Brain microvascular endothelial cell (primary cell): ENCODE results near the gene CD47.

Source experiments
- DNase-seq: peaks from one replicate; pipeline ENCODE4 v3.0.0-alpha.2; 2020
- H3K27ac ChIP-seq: fragments of 250-450 bp; sonication (Bioruptor Pico); 2 replicates; pipeline ENCODE4 v1.5.1; 2020; ENCODE audit warnings: mild to moderate bottlenecking, moderate library complexity
- H3K27me3 ChIP-seq: fragments of 250-450 bp; sonication (Bioruptor Pico); replicated peaks from 2 replicates; pipeline ENCODE4 v1.5.1; 2020; ENCODE audit warnings: mild to moderate bottlenecking
- H3K36me3 ChIP-seq: fragments of 250-450 bp; sonication (Bioruptor Pico); replicated peaks from 2 replicates; pipeline ENCODE4 v1.5.1; 2020; ENCODE audit warnings: mild to moderate bottlenecking
- H3K4me3 ChIP-seq: 2 replicates; pipeline ENCODE4 v1.5.1; 2011; ENCODE audit warnings: low read depth, mild to moderate bottlenecking, control low read depth, low read length, moderate library complexity
- CTCF ChIP-seq: IDR thresholded peaks from 2 replicates; pipeline ENCODE4 v1.5.1; 2011; ENCODE audit warnings: low read depth, mild to moderate bottlenecking, moderate library complexity, low read length, control low read depth, inconsistent platforms; ENCODE audit errors: missing control alignments
- in situ Hi-C: cut with HindIII; loops from 2 replicates; pipeline ENCODE4 v1.10.0; 2017; ENCODE audit warnings: low sequenced_read_pairs, low pct_ligation_motif_present

Gene CD47

GRCh38 chr3:108088146-108088545 is 2.7 kb downstream of the CD47 start:
- Histone ChIP-seq H3K27me3 (no peaks in the 10 kb centered on the region), H3K36me3 (no peaks in the 10 kb centered on the region), H3K27ac (no peak overlapping the region), H3K4me3 (no peak overlapping the region)
- DNase-seq: no peak
- TF ChIP-seq CTCF: no peak
- in situ Hi-C loops: no loop called here

- H3K36me3 ChIP-seq: no peaks in the 10 kb centered on the region
- no peak overlapping the region for H3K27ac ChIP-seq
- in situ Hi-C loops: no loop called here
- no peak for DNase-seq
- no peaks in the 10 kb centered on the region for H3K27me3 ChIP-seq
- TF ChIP-seq CTCF: no peak
- no peak overlapping the region for H3K4me3 ChIP-seq
These were observed 4.2 kb downstream of the CD47 start for GRCh38 chr3:108086653-108087052.

GRCh38 chr3:108085810-108086350 is 5.0 kb downstream of the CD47 start:
- Histone ChIP-seq H3K4me3 (no peak overlapping the region), H3K36me3 (no peaks in the 10 kb centered on the region), H3K27ac (no peak overlapping the region), H3K27me3 (no peaks in the 10 kb centered on the region)
- in situ Hi-C loops: no loop called here
- no peak for TF ChIP-seq CTCF
- DNase-seq: no peak

GRCh38 chr3:108085370-108085769 is 5.5 kb downstream of the CD47 start:
- in situ Hi-C loops: no loop called here
- H3K27ac ChIP-seq: no peak overlapping the region

GRCh38 chr3:108079877-108080276 is 11.0 kb downstream of the CD47 start:
- no peak for DNase-seq
- H3K27me3 ChIP-seq: no peaks in the 10 kb centered on the region
- in situ Hi-C loops: no loop called here
- no peak for TF ChIP-seq CTCF
- H3K4me3 ChIP-seq: no peak overlapping the region
- H3K27ac ChIP-seq: no peak overlapping the region
- H3K36me3 ChIP-seq: no peaks in the 10 kb centered on the region

More at GRCh38 chr3:108085370-108085769, 5.5 kb downstream of the CD47 start:
- Histone ChIP-seq H3K27me3 (no peaks in the 10 kb centered on the region), H3K36me3 (no peaks in the 10 kb centered on the region), H3K4me3 (no peak overlapping the region)
- TF ChIP-seq CTCF: no peak
- no peak for DNase-seq

- DNase-seq: no peak
- TF ChIP-seq CTCF: no peak
- H3K36me3 ChIP-seq: no peaks in the 10 kb centered on the region
- in situ Hi-C loops: no loop called here
- no peak overlapping the region for H3K4me3 ChIP-seq
- no peak overlapping the region for H3K27ac ChIP-seq
- no peaks in the 10 kb centered on the region for H3K27me3 ChIP-seq
These were observed 11.8 kb downstream of the CD47 start for GRCh38 chr3:108079043-108079442.
